ENCODE data around the gene TSPAN7. TPM values are rescaled to one million over a fixed set of nuclear protein-coding genes. Genes with fewer than 3 reads are reported as not detected.

The TSPAN7 gene
- total and polyA plus RNA-seq, 2 of the 8 experiments (the other 6 are each of a cell fraction or from before 2014, with no cell fraction given): 32.1 to 37.7 TPM

DNA sequence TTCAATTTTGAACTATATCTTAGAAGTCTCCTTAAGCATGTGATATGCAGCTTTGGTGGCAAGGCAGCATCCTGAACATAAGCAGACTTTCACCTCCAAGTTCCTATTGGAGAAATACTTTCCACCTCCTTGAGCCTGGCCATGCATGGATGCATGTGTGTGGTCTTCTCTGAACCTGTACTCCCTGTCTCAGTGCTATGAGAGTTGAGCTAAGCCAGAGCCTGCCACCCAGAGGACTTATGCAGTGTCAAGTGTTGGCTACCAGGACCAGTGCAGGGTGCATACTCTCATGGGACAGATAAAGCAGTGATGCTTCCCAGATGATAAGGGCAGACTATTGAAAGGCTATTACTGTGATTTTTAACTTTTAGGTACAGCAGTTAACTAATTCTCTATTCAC lies 105.6 kb downstream of the TSPAN7 start:
- Histone ChIP-seq H3K4me3 (ENCODE audit: extremely low read depth in 1 of 4, insufficient read depth in 2 of 4, low read depth in 3 of 4, low read length in 4 of 4) (no peak overlapping the region), H3K18ac (ENCODE audit: extremely low read depth, low read length) (no peak overlapping the region), H3K27me3 (replicated peaks in 1 of 4; ENCODE audit: control insufficient read depth in 3 of 4, extremely low read depth in 1 of 4, insufficient read depth in 3 of 4, low read length in 3 of 4) (no peaks in the 10 kb centered on the region), H2BK120ac (replicated peaks; ENCODE audit: low read depth, low read length) (no peak overlapping the region), H3K56ac (replicated peaks; ENCODE audit: insufficient read length, low read depth, low read length) (no peak overlapping the region), H3K23me2 (ENCODE audit: low read depth, low read length) (no peaks in the 10 kb centered on the region), H2BK15ac (ENCODE audit: low read length) (no peak overlapping the region), H3K36me3 (ENCODE audit: control insufficient read depth in 2 of 4, insufficient read depth in 4 of 4, low read length in 3 of 4) (no peaks in the 10 kb centered on the region), H2BK5ac (ENCODE audit: low read depth, low read length) (no peak overlapping the region), H4K20me1 (replicated peaks in 1 of 2; ENCODE audit: control insufficient read depth in 1 of 2, insufficient read depth in 2 of 2, low read length in 2 of 2) (no peaks in the 10 kb centered on the region), H3K4ac (replicated peaks; ENCODE audit: insufficient read length, low read depth, low read length) (no peak overlapping the region), H2AK5ac (ENCODE audit: low read depth, low read length) (no peak overlapping the region), H3K4me2 (ENCODE audit: insufficient read depth in 1 of 2, low read depth in 2 of 2, low read length in 2 of 2) (no peak overlapping the region), H3K27ac (ENCODE audit: low read depth, low read length) (no peak overlapping the region), H4K5ac (ENCODE audit: insufficient read length, low read depth, low read length) (no peak overlapping the region), H3K9ac (replicated peaks in 1 of 4; ENCODE audit: extremely low read depth in 1 of 4, low read depth in 3 of 4, low read length in 3 of 4) (no peak overlapping the region), H3K23ac (ENCODE audit: insufficient read length) (no peak overlapping the region), H3K79me1 (ENCODE audit: low read depth, low read length) (no peaks in the 10 kb centered on the region), H3K14ac (ENCODE audit: insufficient read length) (no peak overlapping the region), H3K9me3 (ENCODE audit: insufficient read depth in 2 of 2, low read depth in 1 of 2, low read length in 1 of 2) (no peaks in the 10 kb centered on the region), H4K91ac (replicated peaks; ENCODE audit: insufficient read length, low read length) (no peak overlapping the region), H2BK20ac (ENCODE audit: low read length) (no peak overlapping the region), H4K8ac (ENCODE audit: extremely low read depth, insufficient read depth, low read length) (no peak overlapping the region), H2AFZ (ENCODE audit: low read length) (no peak overlapping the region), H2BK12ac (ENCODE audit: low read depth, low read length) (no peak overlapping the region), H3K4me1 (replicated peaks in 1 of 4; ENCODE audit: control insufficient read depth in 3 of 4, insufficient read depth in 4 of 4, low read length in 3 of 4) (no peaks in the 10 kb centered on the region), H3K79me2 (ENCODE audit: control insufficient read depth in 1 of 2, insufficient read depth in 2 of 2, low read length in 2 of 2) (no peaks in the 10 kb centered on the region)
- DNase-seq (ENCODE audit: low read depth in 1 of 2, low spot score in 2 of 2): no peak
- FAIRE-seq: no peak
- CTCF ChIA-PET (ENCODE audit: partially characterized antibody): no interaction called here
- POLR2A ChIA-PET (ENCODE audit: partially characterized antibody): no interaction called here
- TF ChIP-seq RFX5 (IDR thresholded peaks at IDR 0.05; ENCODE audit: borderline replicate concordance, low read depth, low read length) (no peak), EGR1 (IDR thresholded peaks at IDR 0.05; ENCODE audit: borderline replicate concordance, low read depth, low read length) (no peak), CHD1 (IDR thresholded peaks at IDR 0.05; ENCODE audit: low read depth, low read length) (no peak), E2F6 (IDR thresholded peaks at IDR 0.05) (no peak), JUND (IDR thresholded peaks at IDR 0.05; ENCODE audit: low read length) (no peak), SRF (IDR thresholded peaks at IDR 0.05; ENCODE audit: low read depth, low read length) (no peak), SIX5 (IDR thresholded peaks at IDR 0.05; ENCODE audit: low read depth, low read length) (no peak), YY1 (IDR thresholded peaks at IDR 0.05; ENCODE audit: low read depth, low read length) (no peak), KDM1A (IDR thresholded peaks at IDR 0.05; ENCODE audit: borderline replicate concordance, low read length) (no peak), RBBP5 (IDR thresholded peaks at IDR 0.05; ENCODE audit: borderline replicate concordance, low read depth, low read length) (no peak), KDM5A (IDR thresholded peaks at IDR 0.05; ENCODE audit: low read length) (no peak)

All from H1 (cell line).